NCI-H2196 (cell line): ENCODE measurements around the gene DFFB.
A peak's percentile ranks its signal among the peaks of the same experiment; 100 is the strongest.

ENCODE experiments used
- DNase-seq: peaks from one replicate; lab custom pipeline; 2025; ENCODE audit not compliant: unreplicated experiment; lab: John Stamatoyannopoulos, UW

The DFFB gene

DNA sequence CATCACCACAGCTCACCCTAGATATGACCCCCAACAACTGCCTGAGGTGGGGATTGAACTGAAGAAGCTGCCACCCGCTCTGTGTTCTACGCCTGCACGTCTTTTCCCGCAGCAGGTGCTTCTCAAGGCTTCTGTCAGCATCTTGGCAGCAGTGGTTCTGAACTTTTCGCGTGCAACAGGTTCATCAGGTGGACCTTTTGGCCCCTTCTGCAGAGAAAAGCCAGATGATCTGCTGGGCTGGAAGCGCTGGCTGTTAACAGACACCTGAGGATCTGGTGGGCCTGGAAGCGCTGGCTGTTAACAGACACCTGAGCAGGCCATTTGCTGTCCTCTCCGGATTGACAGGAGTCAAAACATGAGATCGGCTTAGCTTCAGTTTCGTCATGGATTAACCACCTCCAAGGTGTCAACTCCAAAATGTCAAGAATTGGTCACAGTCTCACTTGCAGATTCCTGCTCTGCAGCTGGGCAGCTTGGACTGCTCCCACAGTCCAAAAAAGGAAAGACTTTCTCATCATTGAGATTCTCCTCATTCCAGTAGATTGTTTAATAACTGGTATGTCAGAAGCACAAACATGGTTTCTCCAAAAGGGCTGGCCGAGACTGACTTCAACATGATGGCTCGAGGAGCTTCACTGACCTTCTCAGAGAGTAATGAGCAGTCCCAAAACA, 38.1 kb downstream of the DFFB start:
- no peak for DNase-seq

DNA sequence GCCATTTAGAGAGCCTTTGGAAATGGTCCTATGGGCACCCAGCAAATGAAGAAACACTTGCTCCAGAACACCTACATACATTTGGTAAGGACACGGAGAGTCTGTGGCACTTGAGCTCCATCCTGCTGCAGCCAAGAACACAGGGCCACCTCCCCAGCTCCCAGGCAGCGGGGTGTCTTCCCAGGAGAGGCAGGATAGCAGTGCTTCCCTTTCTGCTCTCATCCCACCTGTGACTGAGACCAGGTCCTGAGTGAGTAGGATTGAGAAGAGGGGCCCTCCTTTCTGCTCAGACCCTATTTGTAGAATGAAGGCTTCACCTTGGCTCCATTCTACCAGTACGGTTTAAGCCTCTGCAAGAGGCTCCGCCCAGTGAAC, 38.7 kb downstream of the DFFB start:
- DNase-seq: no peak

DNA sequence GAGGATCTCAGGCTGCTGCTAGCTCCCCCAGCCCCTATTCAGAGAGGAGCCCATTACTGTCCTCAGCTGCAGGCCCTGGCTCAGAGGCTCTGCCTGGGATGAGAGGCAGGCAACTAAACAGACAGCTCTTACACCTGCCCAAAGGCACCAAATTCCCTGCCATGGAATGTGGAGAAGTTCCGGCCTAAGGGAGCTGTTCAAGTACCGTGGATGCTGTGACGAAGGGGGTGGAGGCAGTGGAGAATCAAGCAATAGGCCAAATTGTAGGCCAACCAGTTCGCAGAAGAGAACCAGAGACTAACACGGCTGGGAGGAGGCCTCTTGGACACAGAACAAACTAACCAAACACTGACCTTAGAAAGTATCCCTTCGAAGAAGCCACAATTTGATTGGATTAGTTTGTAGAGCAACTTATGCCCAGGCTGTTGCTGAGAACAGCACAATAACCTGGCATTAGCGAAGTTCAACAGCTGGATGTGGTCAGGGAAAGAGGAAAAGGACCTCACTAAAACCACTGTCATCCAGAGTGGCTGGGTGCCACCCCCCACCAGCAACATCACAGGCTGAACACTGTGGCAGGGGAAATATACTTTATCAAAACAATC, 39.2 kb downstream of the DFFB start:
- no peak for DNase-seq

DNA sequence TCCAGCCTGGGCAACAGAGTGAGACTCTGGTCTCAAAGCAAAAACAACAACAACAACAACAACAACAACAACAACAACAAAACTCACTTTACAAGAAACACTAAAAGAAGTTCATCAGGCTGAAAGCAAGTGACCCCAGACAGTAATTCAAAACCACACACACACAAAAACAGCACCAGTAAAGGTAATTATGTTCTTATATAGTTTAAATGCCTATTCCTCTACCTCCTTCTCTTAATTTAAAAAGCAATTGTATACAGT, 41.1 kb downstream of the DFFB start:
- DNase-seq: no peak

DNA sequence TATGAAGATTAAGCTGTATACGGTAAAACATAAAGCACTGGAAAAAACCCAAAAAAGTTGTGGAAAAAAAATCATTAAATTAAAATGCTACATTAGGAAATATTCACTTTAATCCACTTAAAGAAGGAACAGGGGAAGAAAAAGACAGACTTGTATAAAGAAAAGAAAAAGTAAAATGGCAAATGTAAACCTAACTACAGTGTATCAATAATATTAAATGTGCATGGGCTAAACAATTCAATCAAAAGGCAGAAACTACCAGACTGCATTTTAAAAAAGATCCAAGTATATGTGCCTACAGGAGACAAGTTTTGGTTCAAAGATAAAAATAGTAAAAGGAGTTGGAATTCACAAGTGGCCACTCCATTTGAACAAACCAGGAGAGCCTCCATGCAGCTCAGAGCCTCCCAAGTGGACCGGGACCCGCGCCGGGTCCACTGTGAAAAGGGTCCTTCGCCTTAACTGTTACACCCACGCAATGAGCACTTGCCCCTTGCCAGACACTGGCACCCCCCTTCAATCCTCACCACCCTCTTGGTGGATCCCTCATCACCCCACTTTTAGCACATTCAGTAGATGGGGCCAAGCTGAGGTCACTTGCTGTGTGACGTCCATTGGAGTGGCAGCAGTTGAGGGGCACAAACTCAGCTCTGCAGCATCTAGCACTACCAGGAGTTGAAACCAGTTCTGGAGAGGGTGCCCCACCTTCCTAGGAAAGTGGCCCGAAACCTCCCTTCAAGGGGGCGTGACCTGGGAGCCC, 41.9 kb downstream of the DFFB start:
- no peak for DNase-seq

DNA sequence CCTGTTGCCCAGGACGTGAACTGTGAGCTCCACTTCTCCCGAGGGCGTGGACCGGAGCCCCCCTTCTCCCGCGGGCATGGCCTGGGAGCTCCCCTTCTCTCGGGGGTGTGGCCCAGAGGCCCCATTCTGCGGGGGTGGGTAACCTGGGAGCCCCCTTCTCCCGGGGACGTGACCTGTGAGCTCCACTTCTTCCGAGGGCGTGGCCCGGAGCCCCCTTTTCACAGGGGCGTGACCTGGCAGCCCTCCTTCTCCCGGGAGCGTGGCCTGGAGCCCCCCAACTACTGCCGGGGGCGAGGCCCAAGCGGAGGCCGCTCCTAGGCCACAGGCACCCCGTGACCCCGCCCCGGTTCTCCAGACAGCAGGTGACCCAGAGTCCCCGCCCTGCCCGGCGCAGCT, 42.5 kb downstream of the DFFB start:
- DNase-seq: no peak

DNA sequence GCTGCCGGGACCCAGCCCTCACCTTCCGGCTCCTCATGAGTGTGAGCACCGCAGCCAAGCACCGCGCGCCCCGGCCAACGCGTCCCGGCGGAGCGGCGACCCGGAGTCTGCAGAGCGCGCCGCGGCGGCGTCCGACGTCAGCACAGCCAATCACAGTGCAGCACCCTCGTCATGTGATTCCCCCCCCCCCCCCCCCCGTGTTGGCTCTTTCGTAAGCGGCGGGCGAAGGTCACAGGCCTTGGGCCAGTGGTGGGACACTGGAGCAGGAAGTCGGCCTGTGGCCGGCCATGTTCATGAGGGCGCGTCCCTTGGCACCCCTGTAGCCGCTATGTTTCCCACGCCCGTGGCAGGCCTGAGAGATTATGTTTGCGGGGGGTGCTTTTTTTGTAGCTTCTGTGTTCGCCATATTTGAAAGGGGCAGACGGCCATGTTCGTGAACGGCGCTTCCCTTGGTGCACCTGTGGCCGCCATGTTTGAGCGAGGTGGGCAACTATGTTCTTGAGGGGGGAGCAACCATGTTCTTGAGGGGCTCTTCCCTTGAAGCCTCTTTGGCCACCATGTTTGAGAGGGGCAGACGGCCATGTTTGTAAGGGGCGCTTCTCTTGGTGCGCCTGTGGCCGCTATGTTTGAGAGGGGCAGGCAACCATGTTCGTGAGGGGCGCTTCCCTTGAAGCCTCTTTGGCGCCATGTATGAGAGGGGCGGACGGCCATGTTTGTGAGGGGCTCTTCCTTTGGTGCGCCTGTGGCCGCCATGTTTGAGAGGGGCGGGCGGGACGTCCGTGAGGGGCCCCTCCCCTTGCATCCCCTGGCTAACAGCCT, 43.1 kb downstream of the DFFB start, which contains the start of gene C1orf174:
TSS of gene C1orf174 (minus strand) at position 123 of the 819 bp plus-strand sequence. CDS start at position 37, 86 bp downstream.
- peak; percentile 95 for DNase-seq

DNA sequence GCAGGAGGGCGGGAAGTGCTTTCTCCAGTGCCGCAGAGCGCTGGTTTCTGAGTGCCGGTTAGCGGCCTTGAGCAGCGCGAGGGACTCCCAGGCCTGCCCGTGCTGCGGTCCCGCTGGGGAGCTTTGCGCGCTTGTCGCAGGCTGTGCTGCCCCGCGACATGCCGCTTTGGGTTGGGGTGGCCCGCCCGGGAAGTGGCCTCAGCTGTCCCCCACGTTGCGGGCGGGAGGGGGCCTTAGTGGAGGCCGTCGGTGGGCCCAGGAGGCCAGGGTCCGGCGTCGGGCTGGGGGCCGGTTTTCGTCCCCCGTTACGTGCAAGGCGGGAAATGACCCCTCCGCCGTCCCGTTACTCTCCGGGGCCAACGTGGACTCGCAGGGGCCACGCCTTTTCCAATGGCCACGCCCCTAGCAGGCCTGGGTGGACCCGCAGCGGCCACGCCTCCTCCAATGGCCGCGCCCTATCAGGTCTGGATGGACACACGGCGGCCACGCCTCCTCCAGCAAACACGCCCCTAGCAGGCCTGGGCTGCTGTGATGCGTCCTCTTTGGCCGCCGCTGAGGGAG, 43.8 kb downstream of the DFFB start:
- DNase-seq: peak; percentile 96

DNA sequence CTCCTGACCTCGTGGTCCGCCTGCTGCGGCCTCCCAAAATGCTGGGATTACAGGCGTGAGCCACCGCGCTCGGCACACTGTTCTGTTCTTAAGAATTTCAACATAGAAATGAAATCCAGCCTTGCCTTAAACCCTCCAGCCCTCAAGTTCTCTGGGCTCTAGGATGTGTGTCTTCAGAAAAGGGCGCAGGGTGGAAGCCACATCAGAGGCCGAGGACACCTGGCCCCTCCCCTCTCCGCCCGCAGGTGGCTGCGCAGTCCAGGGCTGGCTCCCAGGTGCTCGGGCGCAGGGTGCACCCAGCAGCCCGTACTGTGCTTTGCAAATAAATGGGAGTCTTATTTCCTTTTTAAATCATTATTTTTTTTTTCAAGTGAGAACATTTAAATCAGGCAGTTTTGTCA, 44.8 kb downstream of the DFFB start:
- DNase-seq: no peak

DNA sequence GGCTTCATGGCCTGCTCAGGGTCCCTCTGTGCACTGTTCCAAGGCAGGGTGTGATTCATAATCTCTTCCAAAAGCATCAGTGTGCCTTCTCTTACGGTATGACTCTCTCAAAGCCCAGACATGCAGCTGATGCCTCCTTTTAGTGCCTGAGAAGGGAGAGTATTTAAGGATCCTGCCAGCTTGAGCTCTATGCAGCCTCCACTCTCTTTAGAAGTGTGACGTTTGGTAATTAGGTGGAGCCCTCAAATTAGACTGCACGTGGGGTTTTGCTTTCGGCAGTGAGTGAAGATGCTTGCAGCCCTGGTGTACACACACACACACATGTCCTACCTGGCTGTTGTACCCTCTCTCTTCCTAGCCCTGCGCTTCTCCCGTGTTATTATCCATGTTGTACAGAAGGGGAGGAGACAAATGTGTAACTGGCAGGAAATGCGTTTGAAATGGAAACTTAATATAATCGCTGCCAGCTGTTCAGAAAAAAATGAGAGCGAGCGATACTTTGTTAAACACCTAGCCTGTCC, 45.4 kb downstream of the DFFB start:
- DNase-seq: peak; percentile 40

DNA sequence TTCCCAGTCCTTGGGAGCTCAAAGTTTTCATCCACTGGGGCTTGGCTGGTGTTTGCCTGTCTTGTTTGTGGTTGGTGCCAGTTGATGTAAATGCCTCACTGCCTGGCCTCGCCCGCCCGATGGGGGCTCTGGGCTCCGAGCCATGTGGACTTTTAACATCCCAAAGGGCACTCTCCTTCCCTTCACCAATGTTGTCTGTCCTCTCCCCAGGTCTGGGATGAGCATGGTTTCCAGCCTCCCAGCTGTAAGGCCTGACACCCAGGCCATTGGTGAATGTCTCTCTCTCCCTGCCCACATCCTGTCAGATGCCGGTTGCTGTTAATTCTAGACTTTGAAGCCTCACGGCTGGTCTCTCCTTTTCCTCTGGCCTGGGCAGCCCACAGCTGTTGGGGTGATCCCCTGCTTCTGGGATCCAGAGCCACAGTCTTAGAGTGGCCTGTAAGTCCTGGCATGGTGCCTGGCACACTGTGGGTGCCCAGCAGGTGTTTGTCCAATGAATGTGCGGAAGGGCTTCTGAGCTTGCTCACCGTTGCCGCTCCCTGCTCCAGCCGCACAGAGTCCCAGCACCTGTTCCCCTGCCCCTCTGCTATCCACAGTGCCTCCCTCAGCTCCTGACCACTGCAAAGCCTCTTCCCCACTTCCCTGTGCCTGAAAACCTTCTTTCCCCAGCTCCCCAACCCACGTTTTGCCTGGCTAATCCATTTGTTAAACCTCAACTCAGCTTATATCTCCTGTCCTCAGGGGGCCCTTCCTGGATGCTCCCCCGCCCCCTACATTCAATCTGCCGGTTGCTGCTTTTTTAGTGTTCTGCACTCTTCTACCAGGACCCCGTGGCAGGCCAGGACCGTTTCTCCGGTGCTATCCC, 46.1 kb downstream of the DFFB start:
- peak; percentile 77 for DNase-seq

DNA sequence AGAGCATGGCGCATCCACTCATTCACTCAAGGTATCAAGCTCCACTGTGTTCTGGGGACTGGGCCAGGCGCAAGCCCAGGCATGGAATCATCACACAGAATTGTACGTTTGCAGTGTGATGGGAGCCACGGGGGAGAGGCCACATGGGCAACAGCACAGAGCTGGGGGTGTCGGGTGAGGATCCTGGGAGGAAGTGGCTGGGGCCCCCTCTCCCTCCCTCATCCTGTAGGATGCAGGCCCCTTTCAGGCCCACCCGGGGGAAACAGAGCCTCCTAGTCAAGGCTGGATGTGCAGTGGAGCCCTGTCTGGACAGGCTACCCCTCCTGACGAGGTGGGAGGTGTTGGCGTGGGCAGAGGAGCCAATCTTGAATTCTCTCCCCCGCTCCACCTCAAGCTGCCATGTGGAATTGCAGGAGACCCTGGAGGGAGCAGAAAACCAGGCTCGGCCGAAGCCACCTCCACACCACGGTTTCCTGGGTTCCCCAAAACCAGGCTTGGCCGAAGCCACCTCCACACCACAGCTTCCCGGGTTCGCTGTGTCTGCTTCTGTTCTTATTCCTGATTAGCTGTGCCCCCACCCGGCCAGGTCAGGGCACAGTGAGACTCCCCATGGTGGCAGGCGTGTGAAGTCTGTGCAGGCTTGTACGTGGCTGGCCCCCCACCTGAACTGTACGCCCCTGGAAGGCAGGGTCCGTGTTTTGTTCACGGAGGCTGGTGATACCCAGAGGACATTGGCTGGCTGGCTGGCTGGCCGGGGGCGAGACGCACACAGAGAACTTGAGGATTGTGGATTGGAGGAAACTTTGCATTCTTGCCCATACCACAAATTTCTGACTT, 46.9 kb downstream of the DFFB start:
- DNase-seq: no peak

DNA sequence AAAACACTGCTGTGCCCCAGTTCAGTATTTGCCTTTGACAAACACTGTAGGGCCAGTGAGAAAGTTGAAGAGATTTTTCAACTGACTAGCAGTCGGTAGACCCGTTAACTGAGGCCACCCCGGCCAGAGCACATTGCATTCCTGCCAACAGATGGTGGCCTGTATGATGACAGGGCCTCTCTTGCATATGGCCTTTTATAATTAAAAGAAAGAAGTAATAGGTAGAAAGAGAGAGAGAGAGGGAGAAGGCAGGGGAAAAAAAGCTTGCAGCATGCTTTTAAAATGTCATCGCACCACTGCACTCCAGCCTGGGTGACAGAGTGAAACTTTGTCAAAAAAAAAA, 47.5 kb downstream of the DFFB start:
- no peak for DNase-seq

DNA sequence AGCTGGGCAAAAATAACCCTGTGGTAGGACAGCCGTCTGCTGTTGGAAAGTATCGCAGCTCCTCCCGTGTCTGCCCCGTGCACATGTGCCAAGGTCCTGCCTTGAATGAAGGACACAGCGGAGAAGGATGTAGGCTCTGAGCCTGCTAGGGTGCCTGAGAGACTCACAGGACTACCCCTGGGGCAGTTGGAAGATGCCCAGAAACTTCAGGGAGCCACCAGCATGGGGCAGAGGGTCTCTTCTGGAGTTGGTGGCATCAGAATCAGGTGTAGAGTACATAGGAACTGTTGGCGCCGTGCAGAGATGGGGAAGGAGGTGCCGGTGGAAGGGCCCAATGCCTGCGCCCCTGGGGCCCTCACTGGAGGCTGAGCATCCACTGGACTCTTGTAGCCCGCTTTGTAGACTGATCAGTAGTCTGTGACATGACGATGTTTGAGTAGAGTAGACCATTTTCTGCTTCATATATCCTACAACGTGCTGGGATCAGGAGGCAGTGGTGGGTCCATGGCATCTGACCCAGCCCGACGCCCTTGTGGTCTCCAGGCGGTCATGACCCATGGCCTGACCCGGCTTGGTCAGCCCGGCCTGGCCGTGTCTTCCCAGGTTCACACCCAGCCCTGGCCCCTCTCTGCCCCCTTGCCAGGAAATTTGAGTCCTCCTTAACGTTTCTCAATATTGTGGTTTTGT, 48.1 kb downstream of the DFFB start:
- DNase-seq: no peak

DNA sequence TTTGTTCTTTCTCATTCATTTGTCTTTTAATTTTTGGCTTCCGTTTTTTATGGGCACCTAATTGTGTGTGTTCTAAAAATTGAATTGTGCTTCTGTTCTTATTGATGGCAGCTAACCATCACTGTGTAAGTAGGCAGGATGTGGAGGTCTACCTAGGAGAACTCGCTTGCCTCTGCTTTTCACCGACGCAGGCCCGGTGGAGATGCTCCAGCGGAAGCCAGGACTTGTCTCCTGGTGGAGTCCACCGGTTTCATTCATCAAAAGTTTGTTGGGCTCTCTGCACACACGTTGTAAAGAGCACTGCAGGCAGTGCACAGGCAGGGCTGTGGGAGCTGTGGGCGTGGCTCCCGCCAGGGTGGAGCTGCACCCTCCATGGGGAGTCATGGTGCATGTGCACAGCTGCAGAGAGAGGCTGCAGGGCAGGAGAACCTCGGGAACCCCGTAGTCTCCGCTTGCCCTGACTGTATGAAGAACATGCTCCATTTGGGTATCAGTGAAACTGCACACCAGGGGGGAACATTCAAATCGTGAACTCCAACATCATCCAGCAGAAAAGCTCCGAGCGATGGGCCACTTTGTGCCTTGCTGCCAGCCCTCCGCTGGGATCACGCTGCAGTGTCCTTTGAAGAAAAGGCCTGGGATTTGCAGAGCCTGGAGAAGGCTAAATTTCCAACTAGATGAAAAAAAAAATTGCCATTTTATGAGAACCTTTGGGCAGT, 48.8 kb downstream of the DFFB start:
- DNase-seq: no peak

DNA sequence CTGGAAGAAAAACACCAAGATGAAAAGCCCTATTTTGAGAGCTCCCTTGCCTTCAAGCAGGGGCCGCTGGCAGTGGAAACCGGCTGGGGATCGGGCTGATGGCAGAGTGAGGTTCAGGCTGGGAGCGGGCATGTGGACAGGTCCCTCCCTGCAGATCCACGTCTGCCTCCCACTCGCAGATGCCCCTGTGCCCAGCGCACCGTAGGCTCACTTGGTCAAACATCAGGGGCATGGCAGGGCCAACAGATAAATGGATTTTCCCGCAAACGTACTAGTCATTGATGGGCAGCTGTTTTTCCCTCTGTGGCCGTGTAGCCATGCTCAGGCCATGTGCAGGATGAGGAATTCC, 49.4 kb downstream of the DFFB start:
- DNase-seq: no peak

DNA sequence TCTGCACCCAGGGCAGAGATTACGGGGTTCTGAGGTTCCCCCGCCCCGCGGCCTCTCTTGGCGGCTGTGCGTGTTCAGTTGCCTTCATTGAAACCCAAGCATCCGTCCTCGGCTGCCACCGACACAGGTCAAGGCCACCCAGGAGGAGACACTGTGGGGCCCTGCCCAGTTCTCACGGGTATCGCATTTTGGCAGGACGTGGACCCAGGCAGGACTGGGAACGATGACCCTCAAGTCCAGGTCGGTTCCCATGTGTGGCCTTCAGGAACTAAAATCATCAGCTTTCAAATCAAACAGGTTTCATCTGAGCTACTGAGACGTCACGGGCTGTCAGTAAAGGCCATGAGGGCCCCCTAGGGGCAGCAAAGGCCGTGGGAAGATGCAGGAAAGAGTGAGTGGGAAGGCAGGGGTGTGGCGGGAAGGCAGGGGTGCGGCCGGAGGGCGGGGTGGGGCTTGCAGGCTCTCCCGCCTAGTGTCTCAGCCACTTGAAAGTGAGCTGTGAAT, 49.8 kb downstream of the DFFB start:
- no peak for DNase-seq

DNA sequence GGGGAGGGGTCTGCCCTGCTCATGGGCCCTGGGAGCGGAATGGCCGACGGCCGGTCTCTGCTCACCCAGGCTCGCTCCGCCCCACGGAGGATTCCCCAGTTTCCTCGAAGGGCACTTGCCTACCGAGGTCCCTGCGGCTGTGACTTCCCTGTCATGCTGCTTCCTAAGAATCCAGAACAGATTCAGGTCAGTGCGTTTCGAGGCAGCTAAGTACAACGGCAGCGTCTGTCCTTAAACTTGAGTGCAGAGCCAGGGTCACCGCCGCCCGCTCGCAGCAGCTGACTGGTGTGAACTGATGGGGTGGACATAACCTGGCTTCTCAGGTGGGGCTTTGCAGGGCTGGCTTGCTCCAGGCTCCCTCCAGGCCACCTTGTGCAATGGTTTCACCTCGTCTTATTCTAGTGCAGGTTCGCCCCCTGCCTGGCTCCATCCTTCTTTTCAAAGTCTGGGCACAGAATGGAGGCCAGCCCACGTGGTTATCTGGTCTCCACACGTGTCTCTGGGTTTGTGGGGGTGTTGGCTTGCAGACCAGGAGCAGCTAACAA, 50.4 kb downstream of the DFFB start:
- no peak for DNase-seq
